Body of pancreas (tissue), 4 donors: Measurements from ENCODE around the gene CHST14.

ENCODE experiments used
- CTCF ChIP-seq, 7 experiments: fragments of 450-650 bp in 4 of 7; fragments of 200-600 bp in 3 of 7; sonication (generic) in 3 of 7; IDR thresholded peaks; one replicate each; pipeline ENCODE4 v1.5.1; 2016 to 2019; ENCODE audit warnings: antibody characterized with exemption in 7 of 7
- POLR2A ChIP-seq, 3 donors: fragments of 450-650 bp; IDR thresholded peaks; one replicate each; pipeline ENCODE4 v1.6.1; 2016; ENCODE audit warnings: antibody characterized with exemption in 3 of 3, mild to moderate bottlenecking in 2 of 3

- TF ChIP-seq POLR2A (IDR thresholded peaks at IDR 0.05) (no peak), CTCF (IDR thresholded peaks at IDR 0.05) (no peak)
These were observed 12.1 kb upstream of the CHST14 start for GRCh38 chr15:40458495-40459371.
